HCT116 (cell line): ENCODE results near the gene HSH2D. TPM values are rescaled to one million over a fixed set of nuclear protein-coding genes. Genes with fewer than 3 reads are reported as not detected.

Experiments
- ATAC-seq: fragments of 200-7000 bp; cut with Tn5 transposase; 2 replicates; pipeline ENCODE4 v1.9.1; 2020; ENCODE audit warnings: mild to moderate bottlenecking, moderate library complexity
- BruUV-seq: library from RNA; stranded (reverse); fragments of 400-500 nt; replicated peaks from 2 replicates; lab custom pipeline; 2021; lab: Mats Ljungman, UMichigan
- CTCF ChIA-PET: fragments of 300-600 bp; sonication (Branson Sonifier 250); formaldehyde crosslinking; loops from one replicate; lab custom pipeline; 2021; ENCODE audit warnings: antibody characterized with exemption; lab: Charles Lee
- POLR2A ChIA-PET: fragments of 300-600, 350-600 bp; sonication (Branson Sonifier 250); formaldehyde crosslinking; loops from one replicate; lab custom pipeline; 2021; ENCODE audit warnings: antibody characterized with exemption; lab: Charles Lee
- RAD21 ChIA-PET, 2 experiments: fragments of 300-600 bp; sonication (Branson Sonifier 250); formaldehyde crosslinking; loops; one replicate each; lab custom pipeline; 2023; ENCODE audit warnings: low total read pairs in 2 of 2; ENCODE audit not compliant: uncharacterized antibody in 2 of 2, unreplicated experiment in 2 of 2, low non-redundant PET in 1 of 2; lab: Charles Lee
- DNase-seq: peaks from one replicate; pipeline ENCODE4 v3.0.0-alpha.2; 2010; ENCODE audit warnings: low read depth, low spot score
- H2AFZ ChIP-seq: fragments of 200-600 bp; shearing (Covaris generic), sonication (generic); 2 replicates; pipeline ENCODE4 v1.6.1; 2017; ENCODE audit warnings: low read depth, mixed run types, mixed read lengths, antibody characterized with exemption, low read length; ENCODE audit not compliant: poor library complexity, severe bottlenecking
- H3K27ac ChIP-seq: 2 replicates; pipeline ENCODE4 v1.5.1; 2012; ENCODE audit warnings: low read depth, low read length
- H3K27me3 ChIP-seq: fragments of 200-600 bp; sonication (generic); 2 replicates; pipeline ENCODE4 v1.6.1; 2016; ENCODE audit warnings: mixed run types, low read length, mixed read lengths; ENCODE audit not compliant: insufficient read depth
- H3K36me3 ChIP-seq, 2 experiments: fragments of 200-500 bp in 1 of 2; fragments of 200-600 bp in 1 of 2; sonication (Bioruptor generic) in 1 of 2; sonication (generic) in 1 of 2; 2 replicates each; pipeline versions ENCODE4 v1.5.1 to v1.6.1; 2014 to 2016; ENCODE audit warnings: low read length in 2 of 2, inconsistent platforms in 1 of 2, mixed read lengths in 1 of 2, mixed run types in 1 of 2; ENCODE audit not compliant: insufficient read depth in 2 of 2, control insufficient read depth in 1 of 2
- H3K4me1 ChIP-seq, 2 experiments: fragments of 200-600 bp in 1 of 2; sonication (generic) in 1 of 2; 2 replicates each; pipeline versions ENCODE4 v1.5.1 to v1.6.1; 2012 to 2017; ENCODE audit warnings: low read length in 2 of 2, inconsistent platforms in 1 of 2, mild to moderate bottlenecking in 1 of 2, mixed read lengths in 1 of 2, mixed run types in 1 of 2, moderate library complexity in 1 of 2; ENCODE audit not compliant: insufficient read depth in 2 of 2, control insufficient read depth in 1 of 2
- H3K4me2 ChIP-seq: fragments of 200-600 bp; sonication (generic); 2 replicates; pipeline ENCODE4 v1.6.1; 2017; ENCODE audit warnings: mixed run types, low read length, mixed read lengths
- H3K4me3 ChIP-seq, 2 experiments: fragments of 200-600 bp in 1 of 2; sonication (generic) in 1 of 2; replicated peaks in 1 of 2; 2 replicates each; pipeline ENCODE4 v1.5.1; 2011 to 2016; ENCODE audit warnings: low read length in 2 of 2, control low read depth in 1 of 2, low read depth in 1 of 2, mild to moderate bottlenecking in 1 of 2, mixed read lengths in 1 of 2, mixed run types in 1 of 2
- H3K79me2 ChIP-seq: fragments of 200-600 bp; sonication (generic); 2 replicates; pipeline ENCODE4 v1.6.1; 2017; ENCODE audit warnings: mild to moderate bottlenecking, mixed run types, low read length, moderate library complexity, mixed read lengths; ENCODE audit not compliant: insufficient read depth
- H3K9ac ChIP-seq: fragments of 200-600 bp; sonication (generic); 2 replicates; pipeline ENCODE4 v1.6.1; 2016; ENCODE audit warnings: low read length, mixed read lengths
- H3K9me2 ChIP-seq: fragments of 200-600 bp; sonication (generic), shearing (Covaris generic); 2 replicates; pipeline ENCODE4 v1.6.1; 2017; ENCODE audit warnings: mixed run types, mild to moderate bottlenecking, moderate library complexity; ENCODE audit not compliant: insufficient read depth
- H3K9me3 ChIP-seq, 2 experiments: fragments of 200-500 bp in 1 of 2; fragments of 200-600 bp in 1 of 2; sonication (Bioruptor generic) in 1 of 2; sonication (generic) in 1 of 2; 2 replicates each; pipeline ENCODE4 v1.6.1; 2014 to 2017; ENCODE audit warnings: low read length in 2 of 2, mixed read lengths in 2 of 2, inconsistent platforms in 1 of 2, low read depth in 1 of 2, mild to moderate bottlenecking in 1 of 2, mixed run types in 1 of 2, moderate library complexity in 1 of 2; ENCODE audit not compliant: control insufficient read depth in 1 of 2, insufficient read depth in 1 of 2
- H4K20me1 ChIP-seq: fragments of 200-600 bp; sonication (generic), shearing (Covaris generic); 2 replicates; pipeline ENCODE4 v1.6.1; 2017; ENCODE audit warnings: mixed run types, mild to moderate bottlenecking, moderate library complexity; ENCODE audit not compliant: insufficient read depth
- CEBPB ChIP-seq: IDR thresholded peaks from 2 replicates; pipeline ENCODE4 v1.6.1; 2012; ENCODE audit warnings: low read depth
- EZH2phosphoT487 ChIP-seq: fragments of 200-600 bp; IDR thresholded peaks from 2 replicates; pipeline ENCODE4 v1.6.1; 2018; ENCODE audit warnings: antibody characterized with exemption, borderline replicate concordance
- FOSL1 ChIP-seq: IDR thresholded peaks from 2 replicates; pipeline ENCODE4 v1.6.1; 2012; ENCODE audit warnings: low read depth
- SP1 ChIP-seq: IDR thresholded peaks from 2 replicates; pipeline ENCODE4 v1.6.1; 2012; ENCODE audit warnings: low read depth
- TCF7L2 ChIP-seq: IDR thresholded peaks from 2 replicates; pipeline ENCODE4 v1.7.0; 2011; ENCODE audit warnings: borderline replicate concordance, inconsistent platforms; ENCODE audit not compliant: insufficient read depth, insufficient read length; ENCODE audit errors: extremely low read depth
- ZBTB33 ChIP-seq: IDR thresholded peaks from 2 replicates; pipeline ENCODE4 v1.6.1; 2011; ENCODE audit warnings: mild to moderate bottlenecking, low read length, moderate library complexity; ENCODE audit not compliant: insufficient replicate concordance; ENCODE audit errors: extremely low read depth
- intact Hi-C: fragments of 100-400 bp; cut with micrococcal nuclease; formaldehyde crosslinking; loops from 2 replicates; pipeline ENCODE4 v1.10.0; 2022
- total RNA-seq: library from RNA; stranded (reverse); gene quantifications from one replicate; pipeline ENCODE4 v1.2.1, GENCODE V29; 2021; ENCODE audit not compliant: unreplicated experiment
- TF ChIP-seq, protein P1 (sequence below): IDR thresholded peaks from 2 replicates; pipeline ENCODE4 v1.6.1; 2012
- TF ChIP-seq, protein P2 (sequence below): IDR thresholded peaks from 2 replicates; pipeline ENCODE4 v1.6.1; 2012; ENCODE audit warnings: low read depth

The HSH2D gene
- total RNA-seq, 1 experiment from 2014 or later: 21.4 TPM

DNA sequence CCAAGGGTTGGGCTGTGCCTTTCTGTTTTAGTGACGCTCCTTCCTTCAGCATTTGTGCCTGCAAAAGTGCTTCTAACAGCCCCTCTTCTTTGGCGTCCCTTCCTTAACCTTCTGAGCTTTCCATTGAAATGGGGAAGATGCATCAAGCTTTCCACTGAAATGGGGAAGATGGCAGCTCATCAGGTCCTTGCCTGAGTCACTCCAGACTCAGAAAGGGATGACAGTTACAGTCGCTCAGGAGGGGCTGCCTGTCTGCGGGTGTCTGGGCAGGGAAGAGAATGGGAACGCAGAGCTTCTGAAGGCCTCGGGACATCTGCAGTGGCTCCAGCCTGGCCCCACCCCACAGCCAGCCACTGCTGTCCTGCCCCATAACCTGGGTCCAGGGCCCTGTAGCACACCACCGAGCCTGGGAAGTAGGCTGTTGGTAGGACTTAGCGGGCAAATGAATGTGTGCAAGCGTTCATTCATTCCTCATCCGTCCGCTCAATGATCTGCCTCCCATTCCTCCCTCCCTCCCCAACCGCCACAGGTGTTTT is 64.1 kb downstream of the HSH2D start:
- peaks cover 6% of the 10 kb centered on the region; the same call in 1 of the 2 replicates for H3K79me2 ChIP-seq
- RAD21 ChIA-PET: no interaction called here
- TF ChIP-seq TCF7L2 (no peak), SP1 (no peak), FOSL1 (no peak), EZH2phosphoT487 (no peak), CEBPB (no peak), ZBTB33 (no peak)
- TF ChIP-seq, protein P1, sequence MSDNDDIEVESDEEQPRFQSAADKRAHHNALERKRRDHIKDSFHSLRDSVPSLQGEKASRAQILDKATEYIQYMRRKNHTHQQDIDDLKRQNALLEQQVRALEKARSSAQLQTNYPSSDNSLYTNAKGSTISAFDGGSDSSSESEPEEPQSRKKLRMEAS: no peak
- TF ChIP-seq, protein P2, sequence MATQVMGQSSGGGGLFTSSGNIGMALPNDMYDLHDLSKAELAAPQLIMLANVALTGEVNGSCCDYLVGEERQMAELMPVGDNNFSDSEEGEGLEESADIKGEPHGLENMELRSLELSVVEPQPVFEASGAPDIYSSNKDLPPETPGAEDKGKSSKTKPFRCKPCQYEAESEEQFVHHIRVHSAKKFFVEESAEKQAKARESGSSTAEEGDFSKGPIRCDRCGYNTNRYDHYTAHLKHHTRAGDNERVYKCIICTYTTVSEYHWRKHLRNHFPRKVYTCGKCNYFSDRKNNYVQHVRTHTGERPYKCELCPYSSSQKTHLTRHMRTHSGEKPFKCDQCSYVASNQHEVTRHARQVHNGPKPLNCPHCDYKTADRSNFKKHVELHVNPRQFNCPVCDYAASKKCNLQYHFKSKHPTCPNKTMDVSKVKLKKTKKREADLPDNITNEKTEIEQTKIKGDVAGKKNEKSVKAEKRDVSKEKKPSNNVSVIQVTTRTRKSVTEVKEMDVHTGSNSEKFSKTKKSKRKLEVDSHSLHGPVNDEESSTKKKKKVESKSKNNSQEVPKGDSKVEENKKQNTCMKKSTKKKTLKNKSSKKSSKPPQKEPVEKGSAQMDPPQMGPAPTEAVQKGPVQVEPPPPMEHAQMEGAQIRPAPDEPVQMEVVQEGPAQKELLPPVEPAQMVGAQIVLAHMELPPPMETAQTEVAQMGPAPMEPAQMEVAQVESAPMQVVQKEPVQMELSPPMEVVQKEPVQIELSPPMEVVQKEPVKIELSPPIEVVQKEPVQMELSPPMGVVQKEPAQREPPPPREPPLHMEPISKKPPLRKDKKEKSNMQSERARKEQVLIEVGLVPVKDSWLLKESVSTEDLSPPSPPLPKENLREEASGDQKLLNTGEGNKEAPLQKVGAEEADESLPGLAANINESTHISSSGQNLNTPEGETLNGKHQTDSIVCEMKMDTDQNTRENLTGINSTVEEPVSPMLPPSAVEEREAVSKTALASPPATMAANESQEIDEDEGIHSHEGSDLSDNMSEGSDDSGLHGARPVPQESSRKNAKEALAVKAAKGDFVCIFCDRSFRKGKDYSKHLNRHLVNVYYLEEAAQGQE: no peak
- TF ChIP-seq, all 23 proteins: peak for 0
- Histone ChIP-seq H4K20me1 (no peaks in the 10 kb centered on the region), H3K4me1 (no peaks in the 10 kb centered on the region), H3K9ac (no peak overlapping the region), H3K27me3 (no peaks in the 10 kb centered on the region), H3K4me3 (no peak overlapping the region), H3K9me3 (no peaks in the 10 kb centered on the region), H3K4me2 (no peak overlapping the region), H3K36me3 (peaks cover 5 to 19% of the 10 kb centered on the region in 2 experiments; a peak in 3 of 4 replicates), H2AFZ (no peak overlapping the region), H3K9me2 (no peaks in the 10 kb centered on the region), H3K27ac (no peak overlapping the region)
- DNase-seq: no peak
- intact Hi-C loops: no loop called here
- no peak for ATAC-seq
- CTCF ChIA-PET: no interaction called here
- no TSS peak for BruUV-seq
- POLR2A ChIA-PET: no interaction called here

Other genes starting within 250 kb of the HSH2D start
- gene CYP4F2, start 245.6 kb upstream of the HSH2D start, total RNA-seq: 1.1 TPM
- gene CYP4F11, start 209.2 kb upstream of the HSH2D start, total RNA-seq: 17.9 TPM
- not detected for gene OR10H4, start 194.7 kb upstream of the HSH2D start, total RNA-seq
- gene TPM4, start 67.2 kb upstream of the HSH2D start, total RNA-seq: 275 TPM
- 116 TPM for gene RAB8A, start 31.8 kb upstream of the HSH2D start, total RNA-seq
- gene CIB3, start 29.8 kb downstream of the HSH2D start, total RNA-seq: not detected
- gene FAM32A, start 41.7 kb downstream of the HSH2D start, total RNA-seq: 61.3 TPM
- gene AP1M1, start 54.2 kb downstream of the HSH2D start, total RNA-seq: 50.0 TPM
- gene KLF2, start 181.1 kb downstream of the HSH2D start, total RNA-seq: 39.4 TPM